Calu3 (cell line): ENCODE measurements around the gene LRRC28. TPM values are rescaled to one million over a fixed set of nuclear protein-coding genes. Genes with fewer than 3 reads are reported as not detected.
"Not testable (repeated sequence)": the region's sequence is repeated elsewhere in the genome, so short reads cannot be mapped to it uniquely, and the experiment has no call there.

Source experiments
- BruUV-seq: library from RNA; stranded (reverse); fragments of 400-500 nt; replicated peaks from 2 replicates; lab custom pipeline; 2021; lab: Mats Ljungman, UMichigan
- CTCF ChIA-PET: fragments of 300-600 bp; sonication (Branson Sonifier 250); formaldehyde crosslinking; loops from one replicate; lab custom pipeline; 2022; ENCODE audit warnings: antibody characterized with exemption; lab: Charles Lee
- DNase-seq: peaks from one replicate; pipeline ENCODE4 v3.0.0; 2022
- H3K27ac Mint-ChIP-seq: one replicate; pipeline ENCODE4 v1.8.0; 2022; ENCODE audit warnings: mixed read lengths; ENCODE audit not compliant: unreplicated experiment
- H3K27me3 Mint-ChIP-seq: one replicate; pipeline ENCODE4 v1.8.0; 2022; ENCODE audit warnings: mixed read lengths; ENCODE audit not compliant: unreplicated experiment
- H3K36me3 Mint-ChIP-seq: one replicate; pipeline ENCODE4 v1.8.0; 2022; ENCODE audit warnings: mild to moderate bottlenecking, moderate library complexity, mixed read lengths; ENCODE audit not compliant: insufficient read depth, unreplicated experiment
- H3K4me1 Mint-ChIP-seq: one replicate; pipeline ENCODE4 v1.8.0; 2022; ENCODE audit warnings: mild to moderate bottlenecking, low read depth, mixed read lengths; ENCODE audit not compliant: unreplicated experiment
- H3K4me3 Mint-ChIP-seq: one replicate; pipeline ENCODE4 v1.8.0; 2022; ENCODE audit warnings: mild to moderate bottlenecking, low read depth, moderate library complexity, mixed read lengths; ENCODE audit not compliant: unreplicated experiment
- H3K9me3 Mint-ChIP-seq: one replicate; pipeline ENCODE4 v1.8.0; 2022; ENCODE audit warnings: low read depth, mixed read lengths; ENCODE audit not compliant: unreplicated experiment
- CTCF ChIP-seq: fragments of 200-600 bp; IDR thresholded peaks from one replicate; pipeline ENCODE4 v1.8.0; 2022; ENCODE audit warnings: antibody characterized with exemption; ENCODE audit not compliant: unreplicated experiment
- intact Hi-C: fragments of 100-400 bp; cut with micrococcal nuclease; formaldehyde crosslinking; loops from one replicate; pipeline ENCODE4 v1.10.0; 2022; ENCODE audit not compliant: unreplicated experiment
- total RNA-seq: library from RNA; stranded (reverse); gene quantifications from 2 replicates; pipeline ENCODE4 v1.2.3, GENCODE V29; 2022

The LRRC28 gene
- total RNA-seq, 1 experiment from 2014 or later: 21.8 TPM

- intact Hi-C loops: no loop called here
- Mint-ChIP-seq H3K4me3 (no peak overlapping the region), H3K4me1 (peaks cover 10% of the 10 kb centered on the region), H3K27me3 (no peaks in the 10 kb centered on the region), H3K27ac (no peak overlapping the region), H3K9me3 (peaks cover 2% of the 10 kb centered on the region), H3K36me3 (no peaks in the 10 kb centered on the region)
- DNase-seq: no peak
- no TSS peak for BruUV-seq
- CTCF ChIA-PET: interaction anchor here (0.7 kb wide), 1 partner anchor 55 kb away, joined by 3 read pairs; no protein-coding TSS in a partner anchor
- TF ChIP-seq CTCF: no peak
These were observed 147.8 kb downstream of the LRRC28 start for GRCh38 chr15:99399061-99399460.

- no TSS peak for BruUV-seq
These were observed 148.3 kb downstream of the LRRC28 start for GRCh38 chr15:99399618-99400017.

GRCh38 chr15:99401216-99401615 lies 149.9 kb downstream of the LRRC28 start:
- H3K36me3 Mint-ChIP-seq, CTCF ChIA-PET, H3K4me1 Mint-ChIP-seq, H3K4me3 Mint-ChIP-seq, BruUV-seq, H3K27me3 Mint-ChIP-seq, DNase-seq, H3K27ac Mint-ChIP-seq, H3K9me3 Mint-ChIP-seq: not testable (repeated sequence)
- intact Hi-C loops: loop anchor here (10.0 kb wide), 1 partner anchor 104 kb away; no protein-coding TSS in a partner anchor

More at GRCh38 chr15:99399618-99400017, 148.3 kb downstream of the LRRC28 start:
- no peak overlapping the region for H3K27ac Mint-ChIP-seq
- H3K36me3 Mint-ChIP-seq: no peaks in the 10 kb centered on the region
- no peak for DNase-seq
- CTCF ChIA-PET: interaction anchor here (0.7 kb wide), 1 partner anchor 55 kb away, joined by 3 read pairs; no protein-coding TSS in a partner anchor
- no peaks in the 10 kb centered on the region for H3K27me3 Mint-ChIP-seq
- intact Hi-C loops: loop anchor here (10.0 kb wide), 1 partner anchor 105 kb away; no protein-coding TSS in a partner anchor
- H3K9me3 Mint-ChIP-seq: no peaks in the 10 kb centered on the region
- H3K4me3 Mint-ChIP-seq: no peak overlapping the region
- peaks cover 9% of the 10 kb centered on the region for H3K4me1 Mint-ChIP-seq
- TF ChIP-seq CTCF: no peak

- intact Hi-C loops: loop anchor here (10.0 kb wide), 1 partner anchor 103 kb away; no protein-coding TSS in a partner anchor
These were observed 150.9 kb downstream of the LRRC28 start for GRCh38 chr15:99402014-99402729.

More at GRCh38 chr15:99402014-99402729, 150.9 kb downstream of the LRRC28 start:
- H3K36me3 Mint-ChIP-seq: no peaks in the 10 kb centered on the region
- CTCF ChIA-PET: no interaction called here
- no peaks in the 10 kb centered on the region for H3K9me3 Mint-ChIP-seq
- no TSS peak for BruUV-seq
- H3K4me1 Mint-ChIP-seq: peaks cover 9% of the 10 kb centered on the region
- no peak for TF ChIP-seq CTCF
- no peaks in the 10 kb centered on the region for H3K27me3 Mint-ChIP-seq
- no peak overlapping the region for H3K4me3 Mint-ChIP-seq
- no peak for DNase-seq
- H3K27ac Mint-ChIP-seq: no peak overlapping the region
